Right renal cortex interstitium (tissue), 3 donors: ENCODE results near the gene DGLUCY. TPM values are rescaled to one million over a fixed set of nuclear protein-coding genes. Genes with fewer than 3 reads are reported as not detected.
"Not testable (repeated sequence)": the region's sequence is repeated elsewhere in the genome, so short reads cannot be mapped to it uniquely, and the experiment has no call there.

Source experiments
- DNase-seq, 3 donors: peaks; one replicate each; pipeline ENCODE4 v3.0.0-alpha.2; 2013; ENCODE audit warnings: low read depth in 3 of 3, low spot score in 2 of 3
- polyA plus RNA-seq, 3 donors: library from polyadenylated mRNA; unstranded; fragments of 120-200 nt; gene quantifications; one replicate each; pipeline ENCODE4 v1.2.1, GENCODE V29; 2013; ENCODE audit not compliant: insufficient read length in 3 of 3

DGLUCY gene
- polyA plus RNA-seq, 3 donors: 60.9 to 77.0 (median 72.6) TPM

DNA sequence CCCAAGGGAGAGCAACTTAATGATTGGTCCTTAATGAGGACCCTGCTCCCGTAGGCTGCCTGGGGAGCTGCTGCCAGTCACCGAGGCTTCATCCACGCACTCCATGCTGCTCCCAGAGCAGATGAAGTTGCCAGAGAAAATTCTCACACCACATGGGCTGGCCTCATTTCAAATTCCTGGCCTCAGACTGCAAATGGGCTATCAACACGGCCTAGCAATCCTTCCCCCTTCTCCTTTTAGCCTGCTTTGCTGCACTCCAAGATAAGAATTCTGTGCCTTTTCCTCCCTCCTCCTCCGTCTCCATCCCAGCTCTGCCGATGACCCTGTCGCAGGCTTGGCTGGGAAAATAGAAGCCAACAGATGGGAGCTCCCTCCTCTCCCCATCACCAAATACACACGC, 10.8 kb upstream of the DGLUCY start:
- DNase-seq: no peak

DNA sequence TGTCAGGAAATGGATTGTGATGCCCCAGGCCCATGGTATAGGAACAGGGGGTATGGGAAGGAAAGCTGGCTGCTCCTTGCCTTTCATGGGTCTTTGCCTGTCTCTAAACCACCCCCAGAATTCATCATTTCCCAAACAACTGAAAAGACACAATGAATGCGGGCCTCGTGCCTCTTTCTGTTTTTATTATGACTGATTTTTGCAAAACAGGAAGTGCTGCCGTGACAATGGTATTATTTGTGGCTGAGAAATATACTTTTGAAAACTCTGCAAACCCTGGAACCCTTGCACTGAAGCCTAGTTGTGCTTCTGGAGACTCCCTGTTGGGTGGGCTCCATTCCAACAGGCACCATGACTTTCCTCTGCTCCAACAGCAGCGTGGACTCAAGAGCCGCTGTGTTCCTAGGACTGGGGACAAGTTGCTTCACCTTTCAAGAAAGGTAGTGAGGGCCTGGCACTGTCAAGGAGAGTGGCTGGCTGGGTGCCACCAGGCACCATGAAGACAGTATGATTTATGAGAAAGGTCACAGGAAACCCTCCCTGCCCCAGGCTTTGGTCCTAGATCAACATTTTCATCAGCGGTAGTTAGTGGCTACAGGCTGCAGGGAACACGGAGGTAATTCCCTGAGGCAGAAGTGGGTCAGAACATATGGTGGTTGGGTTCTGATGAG, 4.8 kb upstream of the DGLUCY start:
- DNase-seq: no peak

DNA sequence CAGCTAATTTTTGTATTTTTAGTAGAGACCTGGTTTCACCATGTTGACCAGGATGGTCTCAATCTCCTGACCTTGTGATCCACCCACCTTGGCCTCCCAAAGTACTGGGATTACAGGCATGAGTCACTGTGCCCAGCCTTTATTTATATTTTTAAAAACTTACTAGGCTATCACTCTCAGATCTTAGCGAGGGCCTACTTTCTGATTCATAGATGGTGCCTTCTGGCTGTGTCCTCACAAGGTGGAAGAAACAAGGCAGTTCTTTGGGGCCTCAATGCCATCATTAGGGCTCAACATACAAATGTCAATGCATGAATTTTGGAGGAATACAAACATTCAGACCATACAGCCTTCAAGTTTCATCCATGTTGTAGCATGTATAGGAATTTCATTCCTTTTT, 2.4 kb upstream of the DGLUCY start:
- DNase-seq: no peak

DNA sequence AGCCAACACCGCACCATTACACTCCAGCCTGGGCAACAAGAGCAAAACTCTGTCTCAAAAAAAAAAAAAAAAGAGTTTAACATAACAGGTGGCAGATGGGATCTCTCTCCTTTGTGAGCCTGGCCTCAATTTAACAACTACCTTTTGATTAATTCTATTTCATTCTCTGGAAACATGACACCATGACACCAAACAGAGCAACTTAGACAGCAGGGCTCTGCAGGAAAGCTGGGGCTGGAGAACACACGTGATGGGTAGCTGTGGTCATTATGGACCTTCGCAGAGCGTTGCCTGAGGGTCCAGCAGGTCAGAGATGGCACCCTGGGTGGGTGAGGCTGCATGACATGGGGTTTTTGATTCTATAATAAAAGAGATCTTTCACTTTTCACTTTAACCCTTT, 1.7 kb upstream of the DGLUCY start:
- no peak for DNase-seq

DNA sequence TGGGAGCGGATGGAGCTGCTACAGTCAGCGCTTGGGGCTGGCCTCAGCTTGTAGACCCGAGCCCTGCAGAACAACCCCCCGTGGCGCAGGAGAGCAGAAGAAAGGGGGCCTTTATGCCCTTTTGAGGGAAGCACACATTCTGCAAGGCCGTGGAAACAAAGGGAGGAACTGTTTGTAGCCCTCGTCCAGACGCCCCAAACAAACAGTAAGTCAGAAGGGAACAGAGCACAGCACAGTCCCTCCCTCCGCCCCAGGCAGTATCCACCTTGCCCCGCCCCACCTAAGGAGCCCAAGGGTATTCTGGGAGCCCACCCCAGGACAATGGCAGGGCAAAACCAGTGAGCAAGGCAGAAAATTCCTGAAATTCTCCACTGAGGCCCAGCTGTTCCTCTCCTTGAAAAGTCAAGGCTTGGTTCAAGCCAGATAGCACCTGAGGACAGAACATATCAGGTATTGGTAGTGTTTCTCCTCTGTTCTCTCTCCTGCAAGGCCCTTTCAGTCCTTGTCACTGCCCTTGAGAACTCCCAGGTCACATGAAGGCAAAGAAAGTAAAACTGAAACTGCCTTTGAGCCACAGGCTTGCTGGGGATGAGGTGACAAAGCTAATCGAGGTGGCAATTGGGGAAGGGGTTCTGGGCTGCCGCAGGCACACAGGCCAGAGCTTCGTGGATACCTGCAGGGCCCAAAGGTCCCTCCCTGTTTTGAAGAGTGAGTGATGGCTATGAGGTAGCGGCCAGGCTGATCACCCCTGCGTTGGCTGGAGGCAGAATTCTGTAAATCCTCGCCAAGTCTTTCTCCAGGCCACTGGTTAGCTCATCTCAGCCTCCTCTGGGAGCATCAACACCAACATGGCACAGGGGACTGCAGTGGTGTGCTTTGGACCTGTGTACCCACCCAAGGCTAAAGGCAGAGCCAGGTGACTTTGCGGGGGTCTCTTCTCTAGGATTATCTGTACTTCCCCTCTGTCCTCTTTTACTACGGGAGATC, 499 bp downstream of the DGLUCY start:
- peak in 2 of 3 donors; percentile 38 to 53 for DNase-seq

DNA sequence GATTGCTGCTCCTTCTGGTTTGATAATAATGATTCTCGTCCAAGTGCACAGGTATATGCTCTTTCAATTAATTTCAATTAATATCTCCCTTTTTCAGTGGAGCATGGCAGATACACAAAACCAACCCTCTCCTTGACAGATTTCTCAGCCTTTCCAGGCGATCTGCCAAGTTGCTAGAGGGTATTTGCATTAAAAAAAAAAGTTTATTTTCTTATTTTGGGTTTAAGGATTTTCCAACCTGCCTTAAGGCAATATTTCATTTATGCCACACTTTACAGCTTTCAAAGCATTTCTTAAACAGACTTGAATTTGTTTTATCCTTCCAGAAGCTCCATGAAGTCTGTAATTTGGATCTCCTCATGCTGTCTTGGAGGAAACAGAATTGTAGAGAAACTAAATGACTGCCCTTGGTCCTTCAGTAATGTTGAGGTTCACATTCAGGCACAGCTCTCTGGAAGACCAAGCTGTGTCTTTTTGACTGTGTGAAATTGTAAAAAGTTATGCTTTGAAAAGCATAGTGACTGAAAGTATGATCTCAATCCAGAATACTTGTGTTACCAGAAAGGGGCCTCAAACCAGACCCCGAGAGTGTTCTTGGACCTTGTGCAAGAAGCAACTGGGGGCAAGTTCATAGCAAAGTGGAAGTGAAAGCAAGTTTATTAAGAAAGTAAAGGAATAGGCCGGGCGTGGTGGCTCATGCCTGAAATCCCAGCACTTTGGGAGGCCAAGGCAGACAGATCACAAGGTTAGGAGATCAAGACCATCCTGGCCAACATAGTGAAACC, 2.3 kb downstream of the DGLUCY start:
- no peak for DNase-seq

DNA sequence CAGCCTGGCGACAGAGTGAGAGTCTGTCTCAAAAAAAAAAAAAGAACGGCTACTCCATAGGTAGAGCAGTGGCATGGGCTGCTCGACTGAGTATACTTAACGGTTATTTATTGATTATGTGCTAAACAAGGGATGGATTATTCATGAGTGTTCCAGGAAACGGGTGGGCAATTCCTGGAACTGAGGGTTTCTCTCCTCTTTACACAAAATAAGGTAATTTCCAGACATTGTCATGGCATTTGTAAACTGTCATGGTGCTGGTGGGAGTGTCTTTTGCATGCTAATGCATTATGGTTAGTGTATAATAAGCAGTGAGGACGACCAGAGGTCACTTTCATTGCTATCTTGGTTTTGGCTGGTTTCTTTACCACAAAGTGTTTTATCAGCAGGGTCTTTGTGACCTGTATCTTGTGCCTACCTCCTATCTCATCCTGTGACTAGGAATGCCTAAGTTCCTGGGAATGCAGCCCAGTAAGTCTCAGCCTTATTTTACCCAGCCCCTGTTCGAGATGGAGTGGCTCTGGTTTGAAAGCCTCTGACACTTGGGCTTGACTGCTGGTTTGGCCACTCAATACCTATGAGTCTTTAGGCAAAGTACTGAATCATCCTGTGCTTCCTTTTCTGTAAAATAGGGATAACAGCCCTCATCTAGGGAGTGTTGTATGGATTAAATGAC, 3.2 kb downstream of the DGLUCY start:
- no peak for DNase-seq

DNA sequence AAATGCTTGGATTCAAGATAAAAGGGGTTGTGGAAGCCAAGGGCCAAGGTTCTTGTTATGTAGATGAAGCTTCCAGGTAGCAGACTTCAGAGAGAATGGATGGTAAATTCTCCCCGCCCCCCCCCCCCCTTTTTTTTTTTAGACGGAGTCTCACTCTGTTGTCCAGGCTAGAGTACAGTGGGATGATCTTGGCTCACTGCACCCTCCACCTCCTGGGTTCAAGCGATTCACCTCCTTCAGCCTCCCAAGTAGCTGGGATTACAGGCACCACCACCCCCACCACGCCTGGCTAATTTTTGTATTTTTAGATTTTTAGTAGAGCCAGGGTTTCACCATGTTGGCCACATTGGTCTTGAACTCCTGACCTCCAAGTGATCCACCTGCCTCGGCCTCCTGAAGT, 4.1 kb downstream of the DGLUCY start:
- no peak for DNase-seq

DNA sequence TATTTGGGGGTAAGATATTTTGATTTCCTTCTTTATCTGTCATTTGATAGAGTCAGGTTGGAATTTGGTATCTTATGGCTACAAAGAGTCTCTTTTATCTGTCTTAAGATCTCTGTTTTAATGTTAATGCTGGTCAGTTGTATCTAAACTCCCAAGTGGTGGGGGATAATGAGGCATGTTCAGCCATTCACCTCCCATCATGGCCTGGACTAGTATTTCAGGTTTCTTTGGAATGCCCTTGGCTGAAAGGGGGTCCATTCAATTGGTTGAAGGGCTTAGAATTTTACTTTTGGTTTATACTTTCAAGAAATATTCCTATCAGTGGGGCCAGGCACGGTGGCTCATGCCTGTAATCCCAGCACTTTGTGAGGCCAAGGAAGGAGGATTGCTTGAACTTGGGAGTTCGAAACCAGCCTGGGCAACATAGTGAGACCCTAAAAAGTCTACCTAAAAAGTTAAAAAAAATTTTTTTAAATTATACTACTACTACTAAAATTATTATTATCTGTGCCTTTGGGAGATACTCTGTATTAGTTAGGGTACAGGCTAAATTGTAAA, 4.7 kb downstream of the DGLUCY start:
- no peak for DNase-seq

DNA sequence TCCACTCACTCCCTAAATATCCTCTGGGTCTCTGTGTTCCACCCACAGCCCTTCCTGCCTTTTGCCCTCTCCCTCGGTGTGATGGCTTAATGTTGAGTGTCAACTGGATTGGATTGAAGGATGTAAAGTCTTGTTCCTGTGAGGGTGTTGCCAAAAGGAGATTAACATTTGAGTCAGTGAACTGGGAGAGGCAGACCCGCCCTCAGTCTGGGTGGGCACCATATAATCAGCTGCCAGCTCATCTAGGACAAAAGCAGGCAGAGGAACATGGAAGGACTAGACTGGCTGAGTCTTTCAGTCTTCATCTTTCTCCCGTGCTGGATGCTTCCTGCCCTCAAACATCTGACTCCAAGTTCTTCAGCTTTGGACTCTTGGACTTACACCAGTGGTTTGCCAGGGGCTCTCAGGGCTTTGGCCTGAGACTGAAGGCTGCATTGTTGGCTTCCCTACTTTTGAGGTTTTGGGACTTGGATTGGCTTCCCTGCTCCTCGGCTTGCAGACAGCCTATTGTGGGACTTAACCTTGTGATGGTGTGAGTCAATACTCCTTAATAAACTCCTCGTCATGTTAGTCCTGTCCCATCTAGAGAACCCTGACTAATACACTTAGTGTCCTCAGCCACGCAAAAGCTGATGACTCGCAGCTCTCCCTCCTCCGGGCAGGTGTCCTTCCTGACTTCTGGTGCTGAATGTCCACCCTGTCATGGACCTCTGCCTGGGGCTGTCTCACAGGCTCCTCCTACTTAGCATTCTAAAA, 5.9 kb downstream of the DGLUCY start:
- no peak for DNase-seq

DNA sequence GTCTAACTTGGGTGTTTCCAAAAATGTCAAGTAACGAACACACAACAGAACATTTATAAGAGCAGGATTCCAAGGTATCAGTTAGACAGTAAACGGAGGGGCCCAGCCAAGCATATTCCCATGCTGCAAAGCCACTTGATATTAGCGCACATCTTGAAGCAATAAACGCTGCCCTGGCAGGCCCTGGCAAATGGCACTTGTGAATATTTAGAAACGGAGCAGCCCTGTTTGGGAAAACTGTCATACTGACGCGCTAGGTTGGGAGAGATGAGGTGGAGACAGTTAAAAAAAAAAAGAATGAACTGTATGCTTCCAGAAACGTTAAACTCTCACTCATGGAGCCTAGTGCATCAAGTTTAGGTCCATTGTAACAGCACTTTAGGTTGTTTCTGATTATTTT, 9.3 kb downstream of the DGLUCY start:
- DNase-seq: no peak

DNA sequence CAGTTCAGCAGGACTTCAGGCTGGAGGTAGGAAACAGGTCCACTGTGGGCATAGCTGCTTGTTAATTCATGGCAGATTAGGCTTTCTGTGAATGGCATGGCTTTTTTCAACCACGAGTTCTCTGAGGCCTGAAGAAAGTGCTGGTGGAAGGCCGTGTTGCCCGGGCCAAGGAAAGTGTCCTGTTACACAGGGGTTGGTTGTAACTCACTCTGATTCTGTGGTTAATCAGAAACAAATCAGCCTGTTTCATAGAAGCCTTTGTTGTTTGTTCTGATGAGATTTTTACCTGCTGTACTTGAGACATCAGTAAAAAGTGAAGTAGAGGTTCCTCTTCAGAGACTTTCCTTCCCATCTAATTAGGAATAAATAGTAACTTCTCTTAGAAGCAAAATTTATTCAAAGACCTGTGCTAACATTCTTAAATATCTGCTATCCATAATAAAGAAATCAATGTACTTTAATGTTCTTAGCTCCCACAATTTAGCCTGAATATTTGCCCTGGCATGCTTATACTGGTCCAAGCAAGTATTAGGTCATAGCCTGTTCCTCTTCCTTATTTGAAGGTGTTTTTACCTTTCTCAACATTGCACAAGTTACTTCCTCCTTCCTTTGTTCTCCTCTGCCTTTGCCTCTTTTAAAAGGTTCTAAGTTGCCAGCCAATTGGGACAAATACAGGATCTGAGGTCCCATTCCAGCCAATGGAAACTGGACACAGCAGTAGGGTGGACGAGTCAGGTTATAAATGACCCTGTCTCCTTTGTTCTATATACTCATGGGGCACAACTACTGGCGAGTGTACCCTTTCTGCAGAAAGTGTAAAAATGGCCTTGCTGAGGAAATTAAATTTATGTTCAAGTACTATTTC, 10.8 kb downstream of the DGLUCY start:
- DNase-seq: not testable (repeated sequence)

DNA sequence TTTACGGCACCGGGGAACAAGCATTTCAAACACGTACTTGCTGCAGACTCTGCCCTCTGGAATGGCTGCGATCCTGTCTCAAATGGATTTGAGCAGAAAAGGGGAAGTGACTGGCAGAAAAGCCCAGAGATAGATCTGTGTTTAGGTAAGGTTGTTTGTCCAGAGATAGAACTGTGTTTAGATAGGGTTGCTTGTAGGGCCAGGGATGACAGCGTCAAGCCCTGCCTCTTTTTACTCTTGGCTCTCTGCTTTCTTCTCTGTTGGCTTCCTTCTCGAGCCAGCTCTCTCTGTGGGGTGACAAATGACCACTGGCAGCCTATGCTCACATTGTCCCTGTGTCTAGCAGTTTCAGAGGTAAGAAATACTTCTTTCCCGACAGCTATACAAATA, 11.4 kb downstream of the DGLUCY start:
- DNase-seq: no peak

DNA sequence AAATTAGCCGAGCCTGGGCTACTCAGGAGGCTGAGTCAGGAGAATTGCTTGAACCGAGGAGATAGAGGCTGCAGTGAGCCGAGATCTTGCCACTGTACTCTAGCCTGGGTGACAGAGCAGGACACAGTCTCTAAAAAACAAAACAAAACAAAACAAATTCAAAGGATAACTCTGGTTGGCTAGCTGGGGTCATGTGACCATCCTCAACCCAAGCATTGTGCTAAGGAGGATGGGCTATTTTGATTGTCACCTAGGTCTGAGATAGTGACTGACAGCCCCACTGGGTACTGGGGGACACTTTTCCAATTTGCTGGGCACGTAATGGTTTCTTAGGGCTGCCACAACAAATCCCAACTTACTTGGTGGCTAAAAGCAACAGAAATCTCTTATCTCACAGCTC, 11.9 kb downstream of the DGLUCY start:
- no peak for DNase-seq

DNA sequence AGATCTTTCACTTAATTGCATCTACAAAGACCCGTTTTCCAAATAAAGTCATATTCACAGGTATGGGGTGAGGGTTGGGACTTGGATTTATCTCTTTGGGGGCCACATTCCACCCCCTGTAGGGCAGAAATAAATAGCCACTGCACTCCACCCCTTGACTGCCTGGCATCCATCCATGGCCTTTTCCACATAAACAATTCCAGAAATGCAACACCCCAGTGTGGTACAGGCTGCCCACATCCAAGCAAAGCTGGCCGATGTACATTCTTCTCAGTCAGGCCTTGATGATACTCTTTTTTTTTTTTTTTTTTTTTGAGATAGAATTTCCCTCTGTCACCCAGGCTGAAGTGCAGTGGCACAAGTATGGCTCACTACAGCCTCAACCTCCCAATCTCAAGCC, 12.9 kb downstream of the DGLUCY start:
- DNase-seq: no peak

DNA sequence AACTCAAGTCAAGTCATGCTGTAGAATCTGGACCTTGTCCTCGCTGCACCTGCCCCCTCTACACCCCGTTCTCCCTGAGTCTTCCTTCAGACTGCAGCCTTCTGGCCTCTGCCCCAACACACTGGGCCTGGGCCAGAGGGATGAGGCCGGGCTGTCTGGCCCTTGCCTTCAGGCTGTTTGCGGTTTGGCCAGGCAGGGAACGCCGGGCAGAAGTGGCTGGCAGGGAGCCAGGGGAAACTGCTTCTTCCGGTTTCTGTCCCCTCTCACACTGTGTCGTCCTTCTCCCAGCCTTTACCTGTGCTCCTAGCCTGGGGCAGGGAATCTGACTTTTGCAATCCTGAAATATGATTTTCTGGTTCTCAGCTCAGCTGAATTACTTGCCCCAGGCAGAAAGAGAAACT, 13.5 kb downstream of the DGLUCY start:
- DNase-seq: no peak

DNA sequence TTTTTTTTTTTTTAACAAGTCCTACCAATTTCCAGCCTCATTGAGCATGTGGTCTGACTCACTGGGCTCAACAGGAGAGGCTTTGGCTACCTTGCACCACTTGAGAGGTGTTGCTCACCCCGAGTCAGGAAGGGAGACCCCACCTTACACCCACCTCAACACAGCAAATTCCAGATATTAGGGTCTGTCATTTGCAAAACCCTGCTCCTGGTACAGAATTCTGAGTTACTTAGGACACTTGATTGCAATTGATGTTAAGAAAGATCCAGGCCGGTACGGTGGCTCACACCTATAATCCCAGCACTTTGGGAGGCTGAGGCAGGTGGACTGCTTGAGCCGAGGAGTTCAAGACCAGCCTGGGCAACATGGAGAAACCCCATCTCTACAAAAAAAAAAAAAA, 14.1 kb downstream of the DGLUCY start:
- DNase-seq: no peak

DNA sequence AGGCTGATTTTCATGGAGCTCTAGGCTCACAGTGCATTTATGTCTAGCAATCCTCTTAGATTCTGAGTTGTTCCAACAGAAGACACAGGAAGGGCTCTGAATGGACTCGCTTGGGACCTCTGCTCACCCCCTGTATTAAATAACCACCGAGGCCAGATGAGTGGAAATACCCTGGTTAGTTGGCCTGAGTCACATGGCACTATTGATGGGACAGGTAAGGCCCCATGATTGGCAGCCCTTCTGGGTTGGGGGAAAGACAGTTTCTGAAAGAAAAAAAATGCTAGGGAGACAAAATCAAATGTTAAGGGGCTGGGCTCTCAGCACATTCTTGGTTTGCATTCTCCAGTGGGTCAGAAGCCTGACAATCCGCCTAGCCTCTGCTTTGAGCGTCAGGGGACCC, 14.8 kb downstream of the DGLUCY start:
- no peak for DNase-seq

DNA sequence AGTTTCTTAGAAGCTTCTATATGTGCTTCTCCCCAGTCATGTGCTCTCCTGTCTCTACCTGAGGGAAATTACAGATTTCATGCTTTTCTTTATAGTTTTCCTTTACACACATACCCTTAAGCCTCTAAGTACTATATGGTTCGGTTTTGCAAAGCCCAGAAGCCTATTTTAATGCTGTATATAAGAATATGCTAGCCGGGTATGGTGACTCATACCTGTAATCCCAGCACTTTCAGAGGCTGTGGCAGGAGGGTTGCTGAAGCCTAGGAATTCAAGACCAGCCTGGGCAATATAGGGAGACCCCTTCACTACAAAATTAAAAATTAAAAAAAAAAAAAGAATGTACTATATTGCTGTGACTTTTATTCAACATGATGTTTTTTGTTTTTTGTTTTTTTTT, 15.4 kb downstream of the DGLUCY start:
- DNase-seq: no peak
